C4-2B (cell line): ENCODE measurements around the gene HSPA14.

ENCODE experiments used
- H3K27ac ChIP-seq: fragments of 450-650 bp; 2 replicates; pipeline ENCODE4 v1.5.1; 2017
- CTCF ChIP-seq: fragments of 450-650 bp; conservative IDR thresholded peaks from 2 replicates; pipeline ENCODE4 v1.5.1; 2017; ENCODE audit warnings: mild to moderate bottlenecking
- ZFX ChIP-seq: fragments of 450-650 bp; IDR thresholded peaks from 2 replicates; pipeline ENCODE4 v1.6.1; 2017

Gene HSPA14

DNA sequence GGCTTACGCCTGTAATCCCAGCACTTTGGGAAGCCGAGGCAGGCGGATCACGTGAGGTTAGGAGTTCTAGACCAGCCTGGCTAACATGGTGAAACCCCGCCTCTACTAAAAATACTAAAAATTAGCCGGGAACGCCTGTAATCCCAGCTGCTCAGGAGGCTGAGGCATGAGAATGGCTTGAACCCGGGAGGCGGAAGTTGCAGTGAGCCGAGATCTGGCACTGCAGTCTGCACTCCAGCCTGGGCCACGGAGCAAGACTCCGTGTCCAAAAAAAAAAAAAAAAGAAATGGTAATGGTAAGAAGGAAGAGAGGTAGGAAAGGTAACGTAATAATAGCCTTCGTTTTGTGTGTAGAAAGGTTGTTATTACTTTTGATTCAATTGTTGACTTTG is 1.2 kb downstream of the HSPA14 start:
- TF ChIP-seq ZFX (no peak), CTCF (no peak)
- H3K27ac ChIP-seq, result peak overlapping the region; percentile 98

DNA sequence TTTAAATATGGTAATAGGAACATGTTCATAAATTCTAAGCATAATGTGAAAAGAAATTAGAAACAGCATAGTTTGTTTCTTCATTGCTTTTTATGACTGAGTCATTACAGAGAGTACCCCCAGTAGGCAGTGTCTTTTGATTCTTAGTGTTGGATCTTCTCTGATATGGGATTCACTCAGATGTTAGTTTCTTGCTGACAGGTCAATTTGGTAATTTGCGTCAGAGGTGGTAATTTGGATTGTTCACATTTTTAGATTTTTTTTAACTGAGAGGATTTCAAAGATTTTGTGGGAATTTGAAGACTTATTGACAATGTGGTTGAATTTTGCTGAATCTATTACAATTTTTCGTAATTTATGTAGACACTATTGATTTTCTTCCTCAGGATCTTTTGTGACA is 2.1 kb downstream of the HSPA14 start:
- no peak for TF ChIP-seq CTCF
- no peak for TF ChIP-seq ZFX

DNA sequence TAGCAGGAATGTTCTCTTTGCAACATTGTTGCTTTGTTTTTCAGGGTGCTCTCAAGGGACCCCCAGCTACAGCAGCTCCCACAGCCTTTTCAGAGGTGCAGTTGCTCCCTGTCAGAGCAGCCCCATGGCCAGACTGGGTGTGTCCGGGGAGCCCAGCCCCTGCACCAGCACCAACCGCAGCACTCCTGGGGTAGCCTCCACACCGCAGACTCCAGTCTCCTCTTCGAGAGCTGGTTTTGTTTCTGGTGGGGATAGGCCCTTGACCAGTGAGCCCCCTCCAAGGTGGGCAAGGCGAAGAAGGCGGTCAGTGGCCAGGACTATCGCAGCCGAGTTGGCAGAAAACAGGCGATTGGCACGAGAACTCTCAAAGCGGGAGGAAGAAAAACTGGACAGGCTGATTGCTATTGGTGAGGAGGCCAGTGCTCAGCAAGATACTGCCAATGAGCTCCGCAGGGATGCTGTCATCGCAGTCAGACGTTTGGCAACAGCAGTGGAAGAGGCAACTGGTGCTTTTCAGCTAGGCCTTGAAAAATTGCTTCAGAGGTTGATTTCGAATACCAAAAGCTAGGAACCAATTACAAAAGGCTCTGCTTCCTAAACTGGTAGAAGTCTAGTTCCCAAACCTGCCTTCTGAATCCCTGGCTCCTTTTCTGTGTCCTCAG is 5.4 kb downstream of the HSPA14 start:
- H3K27ac ChIP-seq, result no peak overlapping the region
- TF ChIP-seq ZFX, result no peak
- no peak for TF ChIP-seq CTCF

More for the DNA sequence above, 2.1 kb downstream of the HSPA14 start:
- H3K27ac ChIP-seq, result no peak overlapping the region

- H3K27ac ChIP-seq, result no peak overlapping the region
- no peak for TF ChIP-seq CTCF
- TF ChIP-seq ZFX, result no peak
Observed at GRCh38 chr10:14844948-14845347, 6.8 kb downstream of the HSPA14 start.

GRCh38 chr10:14852236-14852635 is 14.1 kb downstream of the HSPA14 start:
- TF ChIP-seq CTCF (no peak), ZFX (no peak)
- H3K27ac ChIP-seq, result no peak overlapping the region

DNA sequence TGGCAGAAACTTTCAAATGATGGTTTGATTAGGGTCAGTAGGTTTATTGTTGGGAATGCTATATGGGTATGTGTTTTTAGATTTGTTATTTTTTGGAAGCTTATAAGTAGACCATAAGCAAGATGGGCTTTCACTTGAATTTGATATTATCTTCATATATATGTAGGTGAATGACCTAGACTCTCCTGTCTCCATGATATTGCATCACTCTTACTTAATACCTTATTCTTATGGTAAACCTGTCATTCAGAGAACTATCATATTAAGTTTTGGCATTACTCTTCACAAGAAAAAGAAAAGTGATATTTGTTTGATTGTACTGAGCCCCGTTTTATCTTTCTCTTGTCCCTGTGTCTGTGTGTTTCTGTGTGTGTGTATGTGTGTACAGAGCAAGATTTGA is 17.3 kb downstream of the HSPA14 start:
- TF ChIP-seq ZFX (no peak), CTCF (no peak)
- H3K27ac ChIP-seq, result no peak overlapping the region

DNA sequence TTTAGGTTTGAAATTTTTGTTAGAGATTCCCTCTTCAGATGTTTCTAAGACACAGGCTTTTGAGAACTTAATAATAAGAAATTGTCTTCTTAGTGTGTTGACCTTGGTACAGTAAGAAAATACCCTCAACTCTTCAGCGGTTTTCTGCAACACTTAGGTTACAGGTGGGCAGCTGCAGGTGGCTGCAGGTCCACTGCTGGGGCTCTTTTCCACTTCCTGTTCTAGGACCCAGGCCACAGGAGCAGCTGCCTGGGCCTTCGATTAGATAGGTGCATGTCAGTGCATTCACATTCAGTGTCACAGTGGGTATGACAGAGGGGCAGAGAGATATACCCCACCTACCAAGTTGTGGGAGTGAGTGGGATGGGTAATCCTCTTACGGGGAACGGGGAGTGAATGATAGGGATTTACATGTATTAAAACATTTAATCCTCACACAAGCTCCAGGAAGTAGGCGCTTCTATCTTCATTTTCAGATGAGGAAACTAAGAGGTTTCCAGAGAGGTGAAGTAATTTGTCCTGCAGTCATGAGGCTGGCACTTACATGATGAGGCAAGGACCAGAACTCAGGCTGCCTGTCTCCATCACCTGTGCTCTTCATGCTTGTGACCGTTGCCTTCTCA is 20.3 kb downstream of the HSPA14 start:
- TF ChIP-seq CTCF (no peak), ZFX (no peak)
- peak overlapping the region; percentile 50 for H3K27ac ChIP-seq
